H9 (cell line): ENCODE data around the gene FUS. TPM values are rescaled to one million over a fixed set of nuclear protein-coding genes. Genes with fewer than 3 reads are reported as not detected.

Experiments used
- DNase-seq: peaks from one replicate; pipeline ENCODE4 v3.0.0-alpha.2; 2017
- H2AFZ ChIP-seq: one replicate; pipeline ENCODE4 v1.6.1; 2013; ENCODE audit warnings: mild to moderate bottlenecking, low read length, control low read depth, moderate library complexity
- H2AK5ac ChIP-seq: 2 replicates; pipeline ENCODE4 v1.6.1; 2013; ENCODE audit warnings: low read length, control low read depth, mixed read lengths; ENCODE audit not compliant: insufficient read length
- H2BK120ac ChIP-seq: one replicate; pipeline ENCODE4 v1.6.1; 2013; ENCODE audit warnings: low read depth, mild to moderate bottlenecking, low read length, control low read depth, inconsistent platforms; ENCODE audit not compliant: poor library complexity, severe bottlenecking
- H2BK12ac ChIP-seq: 2 replicates; pipeline ENCODE4 v1.6.1; 2013; ENCODE audit warnings: low read length, control low read depth, mixed read lengths, low read depth; ENCODE audit not compliant: insufficient read length
- H2BK15ac ChIP-seq: 2 replicates; pipeline ENCODE4 v1.6.1; 2013; ENCODE audit warnings: low read depth, low read length, control low read depth
- H2BK20ac ChIP-seq: one replicate; pipeline ENCODE4 v1.6.1; 2013; ENCODE audit warnings: low read depth, mild to moderate bottlenecking, low read length, control low read depth, inconsistent platforms; ENCODE audit not compliant: poor library complexity, severe bottlenecking
- H2BK5ac ChIP-seq: 2 replicates; pipeline ENCODE4 v1.6.1; 2013; ENCODE audit warnings: low read length, control low read depth, mixed read lengths; ENCODE audit not compliant: insufficient read length
- H3K14ac ChIP-seq: 2 replicates; pipeline ENCODE4 v1.6.1; 2013; ENCODE audit warnings: low read length, control low read depth; ENCODE audit not compliant: insufficient read depth
- H3K18ac ChIP-seq: 2 replicates; pipeline ENCODE4 v1.6.1; 2013; ENCODE audit warnings: low read depth, mild to moderate bottlenecking, mixed read lengths, low read length, control low read depth; ENCODE audit not compliant: insufficient read length
- H3K23ac ChIP-seq: 2 replicates; pipeline ENCODE4 v1.6.1; 2013; ENCODE audit warnings: low read length, control low read depth, mixed read lengths, low read depth; ENCODE audit not compliant: insufficient read length
- H3K23me2 ChIP-seq: 2 replicates; pipeline ENCODE4 v1.6.1; 2013; ENCODE audit warnings: low read depth, mild to moderate bottlenecking, mixed read lengths, low read length, control low read depth; ENCODE audit not compliant: insufficient read length, poor library complexity, severe bottlenecking
- H3K27ac ChIP-seq: 2 replicates; pipeline ENCODE4 v1.5.1; 2013; ENCODE audit warnings: low read length, control low read depth, mixed read lengths, low read depth; ENCODE audit not compliant: insufficient read length
- H3K27me3 ChIP-seq: 2 replicates; pipeline ENCODE4 v1.6.1; 2013; ENCODE audit warnings: low read length, control low read depth, inconsistent platforms; ENCODE audit not compliant: insufficient read depth
- H3K4ac ChIP-seq: 2 replicates; pipeline ENCODE4 v1.6.1; 2013; ENCODE audit warnings: low read depth, mild to moderate bottlenecking, control low read depth, inconsistent platforms, low read length, moderate library complexity
- H3K4me1 ChIP-seq: 2 replicates; pipeline ENCODE4 v1.6.1; 2013; ENCODE audit warnings: low read length, control low read depth, inconsistent platforms; ENCODE audit not compliant: insufficient read depth
- H3K4me2 ChIP-seq: 2 replicates; pipeline ENCODE4 v1.6.1; 2013; ENCODE audit warnings: low read length, control low read depth, mixed read lengths; ENCODE audit not compliant: insufficient read length, insufficient read depth
- H3K56ac ChIP-seq: 2 replicates; pipeline ENCODE4 v1.6.1; 2013; ENCODE audit warnings: low read depth, mild to moderate bottlenecking, mixed read lengths, low read length, control low read depth; ENCODE audit not compliant: insufficient read length
- H3K79me1 ChIP-seq: 2 replicates; pipeline ENCODE4 v1.6.1; 2013; ENCODE audit warnings: low read depth, mild to moderate bottlenecking, moderate library complexity, low read length, control low read depth, inconsistent platforms; ENCODE audit not compliant: insufficient read depth, poor library complexity, severe bottlenecking
- H3K79me2 ChIP-seq: 2 replicates; pipeline ENCODE4 v1.6.1; 2013; ENCODE audit warnings: low read length, control low read depth, inconsistent platforms; ENCODE audit not compliant: insufficient read depth
- H3K9ac ChIP-seq: 2 replicates; pipeline ENCODE4 v1.6.1; 2013; ENCODE audit warnings: low read length, control low read depth, mixed read lengths; ENCODE audit not compliant: insufficient read length; ENCODE audit errors: extremely low read depth
- H3K9me3 ChIP-seq: one replicate; pipeline ENCODE4 v1.6.1; 2013; ENCODE audit warnings: low read depth, low read length, inconsistent platforms; ENCODE audit not compliant: control insufficient read depth
- H3T11ph ChIP-seq: one replicate; pipeline ENCODE4 v1.6.1; 2013; ENCODE audit warnings: mild to moderate bottlenecking, low read length, control low read depth, inconsistent platforms
- H4K20me1 ChIP-seq: one replicate; pipeline ENCODE4 v1.6.1; 2013; ENCODE audit not compliant: control insufficient read depth, insufficient read length, insufficient read depth
- H4K5ac ChIP-seq: 2 replicates; pipeline ENCODE4 v1.6.1; 2013; ENCODE audit warnings: low read depth, mild to moderate bottlenecking, mixed read lengths, low read length, control low read depth; ENCODE audit not compliant: insufficient read length
- H4K8ac ChIP-seq: replicated peaks from 2 replicates; pipeline ENCODE4 v1.6.1; 2013; ENCODE audit warnings: low read length, control low read depth, mixed read lengths, low read depth; ENCODE audit not compliant: insufficient read length
- H4K91ac ChIP-seq: 2 replicates; pipeline ENCODE4 v1.6.1; 2013; ENCODE audit warnings: low read depth, mild to moderate bottlenecking, moderate library complexity, mixed read lengths, low read length, control low read depth; ENCODE audit not compliant: insufficient read length
- H3K27ac Mint-ChIP-seq, 3 experiments: 2 replicates in 2 of 3; 3 replicates in 1 of 3; pipeline ENCODE4 v1.8.0; 2020 to 2021; ENCODE audit warnings: mixed read lengths in 3 of 3, mild to moderate bottlenecking in 1 of 3, moderate library complexity in 1 of 3
- H3K27me3 Mint-ChIP-seq: 2 replicates; pipeline ENCODE4 v1.8.0; 2021; ENCODE audit warnings: low read depth, mild to moderate bottlenecking, moderate library complexity, mixed read lengths
- H3K36me3 Mint-ChIP-seq, 3 experiments: 2 replicates in 2 of 3; 3 replicates in 1 of 3; pipeline ENCODE4 v1.8.0; 2020 to 2021; ENCODE audit warnings: low read depth in 3 of 3, mixed read lengths in 3 of 3; ENCODE audit not compliant: insufficient read depth in 1 of 3
- H3K4me1 Mint-ChIP-seq, 2 experiments: 2 replicates each; pipeline ENCODE4 v1.8.0; 2020; ENCODE audit warnings: mixed read lengths in 2 of 2
- H3K4me3 Mint-ChIP-seq, 2 experiments: 2 replicates in 1 of 2; 3 replicates in 1 of 2; pipeline ENCODE4 v1.8.0; 2020 to 2021; ENCODE audit warnings: mild to moderate bottlenecking in 2 of 2, mixed read lengths in 2 of 2, moderate library complexity in 1 of 2
- H3K9me3 Mint-ChIP-seq, 2 experiments: 2 replicates in 1 of 2; 3 replicates in 1 of 2; pipeline ENCODE4 v1.8.0; 2020; ENCODE audit warnings: mild to moderate bottlenecking in 2 of 2, mixed read lengths in 2 of 2, moderate library complexity in 1 of 2
- CTCF ChIP-seq: fragments of 200-600 bp; sonication (generic); conservative IDR thresholded peaks from 3 replicates; pipeline ENCODE4 v1.8.0; 2021; ENCODE audit warnings: antibody characterized with exemption, mild to moderate bottlenecking
- WGBS: extraction: QIAGEN DNeasy Blood & Tissue Kit; methylation state at CpG from one replicate; pipeline ENCODE4 v1.1.7; 2013; ENCODE audit warnings: missing lambda C conversion rate, low lambda C conversion rate, mixed read lengths; ENCODE audit not compliant: insufficient read length; ENCODE audit errors: extremely low coverage; 5-methylcytosine and 5-hydroxymethylcytosine counted together
- total RNA-seq: library from RNA; stranded (reverse); gene quantifications from 2 replicates; pipeline ENCODE4 v1.2.1, GENCODE V29; 2021

FUS gene
- total RNA-seq, 1 experiment from 2014 or later, result 1,034 TPM

- H4K8ac ChIP-seq, result no peak overlapping the region
- no peak overlapping the region for H2AK5ac ChIP-seq
- H3K23ac ChIP-seq, result no peak overlapping the region
- H3K9ac ChIP-seq, result no peak overlapping the region
- no peak overlapping the region for H2BK12ac ChIP-seq
- no peak overlapping the region for H4K5ac ChIP-seq
- no peak overlapping the region for H2BK120ac ChIP-seq
- H2BK5ac ChIP-seq, result no peak overlapping the region
- no peak overlapping the region for H3K4ac ChIP-seq
- no peak overlapping the region for H2BK20ac ChIP-seq
- H3K27ac Mint-ChIP-seq, result peak overlapping the region in 1 of 3 experiments; percentile 52; a peak in 1 of 7 replicates
- no peaks in the 10 kb centered on the region for H3K9me3 ChIP-seq
- H3K56ac ChIP-seq, result no peak overlapping the region
- H2AFZ ChIP-seq, result no peak overlapping the region
- H4K91ac ChIP-seq, result no peak overlapping the region
- no peak overlapping the region for H2BK15ac ChIP-seq
- H3K14ac ChIP-seq, result no peak overlapping the region
- TF ChIP-seq CTCF, result no peak
- no peaks in the 10 kb centered on the region for H3K79me1 ChIP-seq
- WGBS, result no CpG with 5 or more reads among the region's 12 CpGs
- no peak overlapping the region for H3K18ac ChIP-seq
- no peaks in the 10 kb centered on the region for H3K4me1 ChIP-seq
- H3K9me3 Mint-ChIP-seq, result no peaks in the 10 kb centered on the region
- DNase-seq, result no peak
- no peaks in the 10 kb centered on the region for H3K79me2 ChIP-seq
- peaks cover 4% of the 10 kb centered on the region for H3K23me2 ChIP-seq
- peaks cover 38% of the 10 kb centered on the region for H3K27me3 Mint-ChIP-seq
- no peak overlapping the region for H3K4me2 ChIP-seq
- H3K36me3 Mint-ChIP-seq, result no peaks in the 10 kb centered on the region
- H4K20me1 ChIP-seq, result no peaks in the 10 kb centered on the region
- no peak overlapping the region for H3T11ph ChIP-seq
- peak overlapping the region in 1 of 2 experiments; percentile 15; a peak in 1 of 5 replicates for H3K4me3 Mint-ChIP-seq
- H3K27ac ChIP-seq, result no peak overlapping the region
- H3K27me3 ChIP-seq, result peaks cover 6% of the 10 kb centered on the region; the same call in 1 of the 2 replicates
- H3K4me1 Mint-ChIP-seq, result peaks cover 5% of the 10 kb centered on the region in 2 experiments
Observed at GRCh38 chr16:31221357-31222160, 41.6 kb downstream of the FUS start.
